Measurements from ENCODE around the gene PALLD.

DNA sequence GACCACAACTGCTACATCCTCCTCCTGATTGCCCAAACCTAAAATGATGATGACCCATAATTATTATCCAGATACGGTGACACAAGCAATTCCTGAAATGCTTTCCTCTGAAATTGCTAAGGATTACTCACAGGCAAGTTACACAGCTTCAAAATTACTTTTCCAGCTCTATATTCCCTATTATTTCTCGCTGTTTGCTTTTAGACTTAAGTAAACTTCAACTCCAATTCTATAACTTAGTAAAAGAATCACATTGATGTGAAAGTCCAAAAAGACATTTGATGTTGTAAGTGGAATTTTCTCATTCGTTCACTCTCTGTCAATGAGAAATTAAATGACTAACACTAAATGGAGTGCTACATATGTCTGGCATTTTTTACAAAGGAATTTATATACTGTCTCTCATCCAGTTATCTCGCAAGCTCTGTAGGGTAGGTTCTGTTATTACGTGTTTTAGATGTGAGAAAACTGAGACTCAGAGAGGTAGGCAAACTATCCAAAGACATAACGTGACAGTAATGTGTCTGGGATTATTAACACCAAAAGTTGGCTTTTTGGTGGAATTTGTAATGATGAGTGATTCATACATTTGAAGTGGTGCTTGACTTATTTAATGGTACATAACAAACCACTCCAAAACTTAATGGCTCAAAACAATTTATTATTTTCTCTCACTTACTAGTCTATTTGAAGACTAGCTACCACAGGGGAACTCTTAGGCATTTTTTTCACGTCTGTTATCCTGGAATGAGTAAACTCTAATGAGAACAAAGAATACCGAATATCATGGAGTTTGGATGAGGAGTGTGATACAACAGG lies 31.5 kb downstream of the PALLD start:
- TF ChIP-seq, protein P1, sequence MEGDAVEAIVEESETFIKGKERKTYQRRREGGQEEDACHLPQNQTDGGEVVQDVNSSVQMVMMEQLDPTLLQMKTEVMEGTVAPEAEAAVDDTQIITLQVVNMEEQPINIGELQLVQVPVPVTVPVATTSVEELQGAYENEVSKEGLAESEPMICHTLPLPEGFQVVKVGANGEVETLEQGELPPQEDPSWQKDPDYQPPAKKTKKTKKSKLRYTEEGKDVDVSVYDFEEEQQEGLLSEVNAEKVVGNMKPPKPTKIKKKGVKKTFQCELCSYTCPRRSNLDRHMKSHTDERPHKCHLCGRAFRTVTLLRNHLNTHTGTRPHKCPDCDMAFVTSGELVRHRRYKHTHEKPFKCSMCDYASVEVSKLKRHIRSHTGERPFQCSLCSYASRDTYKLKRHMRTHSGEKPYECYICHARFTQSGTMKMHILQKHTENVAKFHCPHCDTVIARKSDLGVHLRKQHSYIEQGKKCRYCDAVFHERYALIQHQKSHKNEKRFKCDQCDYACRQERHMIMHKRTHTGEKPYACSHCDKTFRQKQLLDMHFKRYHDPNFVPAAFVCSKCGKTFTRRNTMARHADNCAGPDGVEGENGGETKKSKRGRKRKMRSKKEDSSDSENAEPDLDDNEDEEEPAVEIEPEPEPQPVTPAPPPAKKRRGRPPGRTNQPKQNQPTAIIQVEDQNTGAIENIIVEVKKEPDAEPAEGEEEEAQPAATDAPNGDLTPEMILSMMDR (IDR thresholded peaks at IDR 0.05) = no peak
- no peak for TF ChIP-seq POLR2A (IDR thresholded peaks at IDR 0.05)

Data from esophagus squamous epithelium (tissue), 4 donors.